Activated CD4-positive, alpha-beta T cell treated with anti-CD3 and anti-CD28 coated beads, Interleukin-2, amount 50 U/mL, for 1 hour (primary cell): ENCODE data around the gene PPDPF.
A peak's percentile ranks its signal among the peaks of the same experiment; 100 is the strongest.
"Not testable (repeated sequence)": the region's sequence is repeated elsewhere in the genome, so short reads cannot be mapped to it uniquely, and the experiment has no call there.

Experiments used
- DNase-seq: peaks from one replicate; pipeline ENCODE4 v3.0.0-alpha.2; 2020

PPDPF gene

DNA sequence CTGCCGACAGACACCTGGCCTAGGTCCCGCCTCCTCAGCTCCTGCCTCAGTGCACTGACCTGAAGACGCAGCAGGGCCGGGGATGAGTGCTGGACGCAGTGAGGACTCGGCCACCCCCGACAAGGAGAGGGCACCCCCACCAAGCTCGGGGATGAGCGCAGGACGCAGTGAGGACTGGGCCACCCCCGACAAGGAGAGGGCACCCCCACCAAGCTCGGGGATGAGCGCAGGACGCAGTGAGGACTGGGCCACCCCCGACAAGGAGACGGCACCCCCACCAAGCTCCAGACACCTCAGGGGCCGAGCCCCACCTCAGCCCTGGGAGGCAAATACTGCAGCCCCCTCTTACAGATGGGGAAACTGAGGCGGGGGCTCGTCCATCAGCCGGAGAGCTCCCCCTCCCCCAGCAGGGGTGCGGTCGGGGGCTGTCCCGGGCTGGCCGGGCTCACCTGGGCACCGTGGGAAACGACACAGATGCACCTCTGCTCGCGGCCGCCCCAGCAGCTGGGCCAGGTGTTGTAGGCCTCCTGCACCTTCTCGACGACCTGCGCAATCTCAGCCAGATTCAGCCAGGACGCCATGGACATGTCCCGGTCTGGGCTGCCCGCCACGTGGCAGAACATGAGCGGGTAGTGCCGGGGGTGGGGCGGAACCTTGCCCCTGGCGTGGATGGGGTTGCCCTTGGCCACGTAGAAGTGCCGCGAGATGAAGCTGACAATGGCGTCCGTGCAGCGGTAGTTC is 46.0 kb downstream of the PPDPF start:
- DNase-seq = no peak

- DNase-seq = no peak
Measured at GRCh38 chr20:63567136-63567385, 46.5 kb downstream of the PPDPF start.

- DNase-seq = peak; percentile 46
Measured at GRCh38 chr20:63567386-63568169, 47.0 kb downstream of the PPDPF start.

GRCh38 chr20:63568170-63568981 is 47.8 kb downstream of the PPDPF start:
- no peak for DNase-seq

- DNase-seq = no peak
Measured at GRCh38 chr20:63568986-63569949, 48.7 kb downstream of the PPDPF start.

- DNase-seq = no peak
Measured at GRCh38 chr20:63570281-63571086, 49.9 kb downstream of the PPDPF start.

DNA sequence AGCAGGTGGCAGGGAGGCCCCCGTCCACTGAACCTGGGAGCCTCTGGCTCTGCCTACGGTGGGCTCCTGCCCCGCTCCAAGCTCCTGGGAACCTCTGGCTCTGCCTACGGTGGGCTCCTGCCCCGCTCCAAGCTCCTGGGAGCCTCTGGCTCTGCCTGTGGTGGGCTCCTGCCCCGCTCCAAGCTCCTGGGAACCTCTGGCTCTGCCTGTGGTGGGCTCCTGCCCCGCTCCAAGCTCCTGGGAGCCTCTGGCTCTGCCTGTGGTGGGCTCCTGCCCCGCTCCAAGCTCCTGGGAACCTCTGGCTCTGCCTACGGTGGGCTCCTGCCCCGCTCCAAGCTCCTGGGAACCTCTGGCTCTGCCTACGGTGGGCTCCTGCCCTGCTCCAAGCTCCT is 50.5 kb downstream of the PPDPF start:
- DNase-seq = not testable (repeated sequence)
